Activated CD4-positive, alpha-beta T cell treated with anti-CD3 and anti-CD28 coated beads, Interleukin-2, amount 10 ng/mL, durations not matched to agents 24 days and 14 days (primary cell): ENCODE measurements around the gene SMIM10. TPM values are rescaled to one million over a fixed set of nuclear protein-coding genes. Genes with fewer than 3 reads are reported as not detected.
"Not testable (repeated sequence)": the region's sequence is repeated elsewhere in the genome, so short reads cannot be mapped to it uniquely, and the experiment has no call there.

Experiments used
- DNase-seq: peaks from one replicate; pipeline ENCODE4 v3.0.0; 2022
- H3K27ac Mint-ChIP-seq: one replicate; pipeline ENCODE4 v1.8.0; 2022; ENCODE audit warnings: mild to moderate bottlenecking, mixed read lengths
- H3K27me3 Mint-ChIP-seq: one replicate; pipeline ENCODE4 v1.8.0; 2022; ENCODE audit warnings: mixed read lengths
- H3K36me3 Mint-ChIP-seq: one replicate; pipeline ENCODE4 v1.8.0; 2022; ENCODE audit warnings: low read depth, mild to moderate bottlenecking, mixed read lengths
- H3K4me1 Mint-ChIP-seq: one replicate; pipeline ENCODE4 v1.8.0; 2021; ENCODE audit warnings: mixed read lengths
- H3K4me3 Mint-ChIP-seq: one replicate; pipeline ENCODE4 v1.8.0; 2022; ENCODE audit warnings: mild to moderate bottlenecking, moderate library complexity, mixed read lengths
- H3K9me3 Mint-ChIP-seq: one replicate; pipeline ENCODE4 v1.8.0; 2021; ENCODE audit warnings: mixed read lengths
- intact Hi-C: fragments of 100-400 bp; cut with micrococcal nuclease; formaldehyde crosslinking; loops from one replicate; pipeline ENCODE4 v1.15.1; 2023
- total RNA-seq: library from RNA; stranded (reverse); gene quantifications from 2 replicates; pipeline ENCODE4 v1.2.3, GENCODE V29; 2022

SMIM10 gene
- total RNA-seq, 1 donor from 2014 or later = 0.65 TPM

- Mint-ChIP-seq H3K9me3 (no peaks in the 10 kb centered on the region), H3K4me3 (no peak overlapping the region), H3K4me1 (peaks cover 2% of the 10 kb centered on the region), H3K27ac (no peak overlapping the region), H3K36me3 (no peaks in the 10 kb centered on the region), H3K27me3 (peaks cover 5% of the 10 kb centered on the region)
- intact Hi-C loops = no loop called here
- no peak for DNase-seq
These were observed 6.9 kb downstream of the SMIM10 start for GRCh38 chrX:134997646-134998045.

GRCh38 chrX:134998246-134998645 lies 7.5 kb downstream of the SMIM10 start:
- Mint-ChIP-seq H3K36me3 (no peaks in the 10 kb centered on the region), H3K27me3 (peaks cover 5% of the 10 kb centered on the region), H3K4me3 (no peak overlapping the region), H3K9me3 (no peaks in the 10 kb centered on the region), H3K27ac (no peak overlapping the region), H3K4me1 (peaks cover 2% of the 10 kb centered on the region)
- DNase-seq = no peak
- intact Hi-C loops = no loop called here

DNA sequence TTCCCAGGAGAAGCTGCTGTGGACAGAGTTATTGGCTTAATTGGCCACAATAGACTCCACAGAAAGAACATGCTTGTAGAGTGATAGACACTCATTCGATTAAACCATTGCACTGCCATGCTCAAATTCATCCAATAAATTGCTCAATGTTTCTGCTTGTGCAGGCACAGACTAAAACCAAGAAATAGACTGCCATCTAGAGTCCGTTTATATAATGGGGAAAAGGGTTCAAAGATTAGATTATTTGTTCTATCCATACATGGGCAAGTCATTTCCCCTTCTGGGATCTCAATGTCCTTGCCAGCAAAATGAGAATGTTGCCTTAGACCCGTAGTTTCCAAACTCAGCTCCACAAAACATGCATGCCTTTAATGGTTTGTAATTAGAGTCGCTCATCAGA lies 8.7 kb downstream of the SMIM10 start:
- H3K4me1 Mint-ChIP-seq = peaks cover 9% of the 10 kb centered on the region
- H3K9me3 Mint-ChIP-seq = no peaks in the 10 kb centered on the region
- peaks cover 8% of the 10 kb centered on the region for H3K27me3 Mint-ChIP-seq
- H3K27ac Mint-ChIP-seq = no peak overlapping the region
- no peak overlapping the region for H3K4me3 Mint-ChIP-seq
- DNase-seq = peak; percentile 56
- H3K36me3 Mint-ChIP-seq = no peaks in the 10 kb centered on the region
- intact Hi-C loops = loop anchor here (1.0 kb wide), 1 partner anchor 34 kb away; no protein-coding TSS in a partner anchor

DNA sequence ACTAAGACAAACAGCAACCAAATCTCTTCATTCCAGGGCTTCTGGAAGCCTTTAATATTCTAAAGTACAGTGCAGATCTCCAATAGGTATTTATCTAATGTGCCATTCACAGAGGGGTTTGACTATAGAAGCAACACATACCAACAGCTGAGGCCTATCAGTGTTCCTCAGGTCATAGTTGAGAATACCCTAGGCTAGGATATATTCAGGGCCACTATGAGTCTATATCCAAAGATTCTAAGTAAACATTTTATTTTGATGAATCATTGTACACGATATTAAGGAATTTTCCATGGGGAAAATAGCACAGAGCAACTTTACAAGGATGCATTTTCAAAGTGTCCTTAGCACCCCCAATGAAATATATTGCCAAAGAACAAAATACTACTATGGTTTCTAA lies 9.7 kb downstream of the SMIM10 start:
- DNase-seq = no peak
- H3K27me3 Mint-ChIP-seq = peaks cover 10% of the 10 kb centered on the region
- H3K27ac Mint-ChIP-seq = no peak overlapping the region
- no peaks in the 10 kb centered on the region for H3K36me3 Mint-ChIP-seq
- no peak overlapping the region for H3K4me3 Mint-ChIP-seq
- H3K4me1 Mint-ChIP-seq = peaks cover 9% of the 10 kb centered on the region
- H3K9me3 Mint-ChIP-seq = no peaks in the 10 kb centered on the region
- intact Hi-C loops = no loop called here

GRCh38 chrX:135003876-135004623 lies 13.3 kb downstream of the SMIM10 start:
- intact Hi-C loops = loop anchor here (1.0 kb wide), 2 partner anchors 18 to 48 kb away; partner anchors contain the start of genes RTL8A and RTL8B

GRCh38 chrX:135006187-135006586 lies 15.4 kb downstream of the SMIM10 start:
- Mint-ChIP-seq H3K4me3 (no peak overlapping the region), H3K36me3 (no peaks in the 10 kb centered on the region), H3K27me3 (peaks cover 21% of the 10 kb centered on the region), H3K4me1 (peaks cover 9% of the 10 kb centered on the region), H3K9me3 (no peaks in the 10 kb centered on the region), H3K27ac (no peak overlapping the region)
- DNase-seq = no peak
- intact Hi-C loops = no loop called here

More at GRCh38 chrX:135003876-135004623, 13.3 kb downstream of the SMIM10 start:
- Mint-ChIP-seq H3K27ac (peak overlapping the region; percentile 80), H3K36me3 (no peaks in the 10 kb centered on the region), H3K4me3 (peak overlapping the region; percentile 91), H3K27me3 (peaks cover 13% of the 10 kb centered on the region), H3K4me1 (peaks cover 9% of the 10 kb centered on the region), H3K9me3 (no peaks in the 10 kb centered on the region)
- DNase-seq = peak; percentile 97

DNA sequence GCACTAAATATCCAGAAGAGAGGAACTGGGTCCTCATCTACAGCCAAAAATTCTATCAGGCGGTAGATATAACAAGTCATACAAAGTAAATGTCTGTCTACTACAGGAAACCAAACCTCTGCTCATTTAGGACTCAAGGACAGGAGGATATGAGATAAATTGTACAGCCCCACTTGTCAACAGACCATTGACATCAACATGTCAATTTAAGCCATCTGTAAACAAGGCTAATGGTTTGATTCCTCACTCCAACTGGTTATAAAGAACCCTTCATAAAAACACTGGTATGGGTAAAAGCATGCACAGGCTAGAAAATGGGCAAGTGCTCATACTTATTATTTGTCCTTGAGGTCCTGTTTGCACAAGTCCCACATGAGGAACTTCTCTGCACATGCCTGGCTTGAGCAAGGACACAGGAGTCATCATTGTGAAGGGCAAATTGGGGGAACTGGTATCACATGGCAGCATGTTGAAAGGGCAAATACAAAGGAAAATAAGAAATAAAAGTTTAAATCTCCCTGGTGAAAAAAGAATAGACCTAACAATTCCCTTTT lies 18.3 kb downstream of the SMIM10 start:
- no peak overlapping the region for H3K27ac Mint-ChIP-seq

DNA sequence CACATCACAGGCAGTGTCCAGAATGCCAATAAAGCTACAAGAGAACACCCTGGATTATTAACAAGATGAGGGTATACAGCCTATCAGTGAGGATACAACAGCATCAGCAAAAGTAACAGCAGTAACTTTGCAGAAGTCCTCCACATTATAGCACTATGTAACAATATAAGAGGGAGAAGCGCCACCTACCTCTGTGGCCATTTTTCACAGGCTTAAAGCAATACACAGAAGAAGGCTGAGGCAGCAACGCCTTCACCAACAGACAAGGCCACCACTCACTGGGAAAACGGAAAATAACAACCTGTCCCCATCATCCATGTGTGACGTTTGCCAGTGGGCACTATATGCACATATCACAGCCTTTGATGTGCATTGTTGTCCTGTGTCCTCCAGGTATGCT lies 19.0 kb downstream of the SMIM10 start:
- no peaks in the 10 kb centered on the region for H3K36me3 Mint-ChIP-seq
- intact Hi-C loops = no loop called here
- H3K4me1 Mint-ChIP-seq = no peaks in the 10 kb centered on the region

More for the DNA sequence above, 18.3 kb downstream of the SMIM10 start:
- Mint-ChIP-seq H3K36me3 (no peaks in the 10 kb centered on the region), H3K4me1 (peaks cover 2% of the 10 kb centered on the region), H3K27me3 (peaks cover 21% of the 10 kb centered on the region), H3K4me3 (no peak overlapping the region), H3K9me3 (no peaks in the 10 kb centered on the region)
- DNase-seq = no peak
- intact Hi-C loops = no loop called here

DNA sequence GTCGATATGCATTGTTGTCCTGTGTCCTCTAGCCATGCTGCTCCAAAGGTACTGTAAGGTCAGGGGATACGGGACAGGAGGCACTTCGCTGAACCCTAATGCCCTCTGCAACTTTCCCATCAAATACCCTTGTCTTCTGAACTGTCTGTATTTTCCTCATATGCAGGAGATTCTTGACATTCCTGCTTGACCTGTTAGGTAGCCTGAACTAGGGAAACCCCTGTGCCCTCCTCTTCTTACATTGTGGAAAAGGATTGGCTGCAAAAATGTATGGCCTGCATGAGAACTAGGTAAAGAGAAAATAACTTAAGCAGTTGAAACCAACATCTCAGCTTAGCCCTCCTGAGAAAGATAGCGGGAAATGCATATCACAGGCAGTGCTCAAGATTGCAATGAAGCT lies 20.1 kb downstream of the SMIM10 start:
- Mint-ChIP-seq H3K9me3 (no peaks in the 10 kb centered on the region), H3K4me1 (no peaks in the 10 kb centered on the region), H3K27ac (no peak overlapping the region), H3K27me3 (peaks cover 22% of the 10 kb centered on the region), H3K4me3 (no peak overlapping the region), H3K36me3 (no peaks in the 10 kb centered on the region)
- intact Hi-C loops = no loop called here
- no peak for DNase-seq

More for the DNA sequence above, 19.0 kb downstream of the SMIM10 start:
- peaks cover 20% of the 10 kb centered on the region for H3K27me3 Mint-ChIP-seq
- H3K9me3 Mint-ChIP-seq = no peaks in the 10 kb centered on the region
- no peak overlapping the region for H3K27ac Mint-ChIP-seq
- DNase-seq = no peak
- H3K4me3 Mint-ChIP-seq = no peak overlapping the region

DNA sequence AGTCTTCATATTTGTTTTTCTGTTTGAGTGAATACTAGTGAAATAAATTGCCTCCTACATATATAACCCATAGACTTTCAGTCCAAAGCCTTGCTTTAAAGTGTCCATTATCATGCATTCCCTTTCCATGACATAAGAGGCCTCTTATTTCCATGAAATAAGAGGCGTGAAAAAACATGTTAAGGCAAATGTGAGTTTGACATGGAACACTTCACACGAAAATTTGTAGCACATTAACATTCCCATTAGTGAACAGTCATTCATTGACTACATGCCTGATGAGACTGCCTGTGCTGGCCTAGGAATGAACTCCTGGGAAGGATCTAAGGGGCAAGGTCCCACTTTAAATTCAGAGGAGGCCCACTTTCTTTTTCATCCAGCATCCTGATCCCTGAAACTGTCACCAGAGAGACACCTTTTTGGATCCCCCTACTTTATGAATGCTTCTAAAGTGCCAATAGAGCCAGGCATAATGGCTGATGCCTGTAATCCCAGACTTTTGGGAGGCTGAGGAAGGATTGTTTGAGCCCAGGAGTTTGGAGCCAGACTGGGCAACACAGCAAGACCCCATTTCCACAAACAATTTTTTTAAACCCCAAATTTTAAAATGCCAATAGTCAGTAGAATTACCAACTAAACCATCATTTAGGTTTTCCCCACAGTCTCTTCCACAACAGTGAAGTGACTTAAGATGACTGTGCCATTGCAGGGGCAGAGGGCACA lies 24.9 kb downstream of the SMIM10 start:
- no peak overlapping the region for H3K4me3 Mint-ChIP-seq
- no peak for DNase-seq
- H3K9me3 Mint-ChIP-seq = no peaks in the 10 kb centered on the region
- no peaks in the 10 kb centered on the region for H3K4me1 Mint-ChIP-seq
- intact Hi-C loops = no loop called here
- peaks cover 15% of the 10 kb centered on the region for H3K27me3 Mint-ChIP-seq
- H3K36me3 Mint-ChIP-seq = no peaks in the 10 kb centered on the region
- no peak overlapping the region for H3K27ac Mint-ChIP-seq

- not testable (repeated sequence) for H3K36me3 Mint-ChIP-seq, H3K9me3 Mint-ChIP-seq, H3K27ac Mint-ChIP-seq, H3K4me3 Mint-ChIP-seq, DNase-seq
- Mint-ChIP-seq H3K4me1 (peaks cover 13% of the 10 kb centered on the region), H3K27me3 (peaks cover 30% of the 10 kb centered on the region)
- intact Hi-C loops = loop anchor here (2.0 kb wide), 1 partner anchor 25 kb away; no protein-coding TSS in a partner anchor
These were observed 29.1 kb downstream of the SMIM10 start for GRCh38 chrX:135019890-135020289.

GRCh38 chrX:135023791-135024190 lies 33.0 kb downstream of the SMIM10 start:
- H3K36me3 Mint-ChIP-seq, DNase-seq, intact Hi-C loops, H3K27ac Mint-ChIP-seq, H3K9me3 Mint-ChIP-seq: not testable (repeated sequence)
- Mint-ChIP-seq H3K4me1 (peaks cover 13% of the 10 kb centered on the region), H3K4me3 (peak overlapping the region; percentile 26), H3K27me3 (peaks cover 40% of the 10 kb centered on the region)

DNA sequence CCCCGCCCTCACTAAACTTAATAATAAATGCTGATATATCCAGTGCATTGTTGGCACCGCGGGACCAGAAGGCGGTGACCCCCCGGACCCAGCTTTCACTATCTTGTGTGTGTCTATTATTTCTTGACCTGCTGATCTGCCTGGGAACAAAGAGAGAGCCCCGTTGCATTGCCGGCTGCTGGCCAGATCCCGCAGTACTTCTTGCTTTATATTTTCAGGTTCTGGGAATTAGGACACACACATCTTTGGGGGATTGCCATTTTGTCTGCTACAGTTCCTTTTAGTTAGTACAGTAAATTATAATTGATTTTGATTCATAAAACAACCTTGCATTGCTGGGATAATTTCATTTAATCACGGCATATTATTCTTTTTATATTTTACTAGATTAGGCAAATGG lies 33.7 kb downstream of the SMIM10 start:
- Mint-ChIP-seq H3K27me3 (peaks cover 43% of the 10 kb centered on the region), H3K4me1 (peaks cover 13% of the 10 kb centered on the region), H3K9me3 (no peaks in the 10 kb centered on the region), H3K27ac (no peak overlapping the region), H3K36me3 (no peaks in the 10 kb centered on the region), H3K4me3 (no peak overlapping the region)
- DNase-seq = no peak
- intact Hi-C loops = no loop called here
